ENCODE measurements around the gene STIM1.

The STIM1 gene

DNA sequence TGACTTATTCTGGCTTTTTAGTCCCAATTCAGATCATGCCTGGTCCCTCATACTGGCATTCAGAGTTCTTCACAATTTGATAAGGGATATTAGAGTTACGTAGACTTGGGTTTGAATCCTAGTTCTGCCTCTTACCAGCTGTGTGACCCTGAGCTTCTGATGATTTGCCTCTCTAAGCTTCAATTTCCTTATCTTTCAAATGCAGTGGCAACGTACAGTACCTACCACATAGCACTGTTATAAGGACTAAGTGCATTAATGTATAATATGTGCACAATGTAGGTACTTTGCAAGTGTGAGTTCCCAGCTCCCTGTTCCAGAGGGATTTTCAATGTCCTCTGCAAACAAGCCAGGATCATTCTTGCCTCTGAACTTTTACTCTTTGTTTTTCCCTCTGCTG lies 22.0 kb upstream of the STIM1 start:
- H3K27ac ChIP-seq (ENCODE audit: low read depth, low read length) = no peak overlapping the region
- no peak overlapping the region for H3K4me2 ChIP-seq (ENCODE audit: low read depth, low read length, poor library complexity, severe bottlenecking)
- H3K9ac ChIP-seq (ENCODE audit: low read length) = no peak overlapping the region
- TF ChIP-seq, protein P1, sequence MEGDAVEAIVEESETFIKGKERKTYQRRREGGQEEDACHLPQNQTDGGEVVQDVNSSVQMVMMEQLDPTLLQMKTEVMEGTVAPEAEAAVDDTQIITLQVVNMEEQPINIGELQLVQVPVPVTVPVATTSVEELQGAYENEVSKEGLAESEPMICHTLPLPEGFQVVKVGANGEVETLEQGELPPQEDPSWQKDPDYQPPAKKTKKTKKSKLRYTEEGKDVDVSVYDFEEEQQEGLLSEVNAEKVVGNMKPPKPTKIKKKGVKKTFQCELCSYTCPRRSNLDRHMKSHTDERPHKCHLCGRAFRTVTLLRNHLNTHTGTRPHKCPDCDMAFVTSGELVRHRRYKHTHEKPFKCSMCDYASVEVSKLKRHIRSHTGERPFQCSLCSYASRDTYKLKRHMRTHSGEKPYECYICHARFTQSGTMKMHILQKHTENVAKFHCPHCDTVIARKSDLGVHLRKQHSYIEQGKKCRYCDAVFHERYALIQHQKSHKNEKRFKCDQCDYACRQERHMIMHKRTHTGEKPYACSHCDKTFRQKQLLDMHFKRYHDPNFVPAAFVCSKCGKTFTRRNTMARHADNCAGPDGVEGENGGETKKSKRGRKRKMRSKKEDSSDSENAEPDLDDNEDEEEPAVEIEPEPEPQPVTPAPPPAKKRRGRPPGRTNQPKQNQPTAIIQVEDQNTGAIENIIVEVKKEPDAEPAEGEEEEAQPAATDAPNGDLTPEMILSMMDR (IDR thresholded peaks at IDR 0.05; ENCODE audit: insufficient read depth, low read length, poor library complexity, severe bottlenecking) = no peak
- TF ChIP-seq EZH2phosphoT487 (conservative IDR thresholded peaks at IDR 0.05; ENCODE audit: low read length) = no peak
- no peaks in the 10 kb centered on the region for H3K27me3 ChIP-seq (ENCODE audit: low read length)
- H3F3A ChIP-seq (ENCODE audit: insufficient read depth) = no peaks in the 10 kb centered on the region; the same call in 1 of the 2 replicates
- H3K9me3 ChIP-seq (ENCODE audit: insufficient read depth, low read length) = no peaks in the 10 kb centered on the region
- 0 out of 2 replicates have a peak, but pooled peaks cover 2% of the 10 kb centered on the region for H3K36me3 ChIP-seq (ENCODE audit: low read length)
- H4K20me1 ChIP-seq (ENCODE audit: low read depth, low read length) = no peaks in the 10 kb centered on the region
- peaks cover 86% of the 10 kb centered on the region for H3K79me2 ChIP-seq (ENCODE audit: insufficient read depth, low read length)
- no peak overlapping the region for H2AFZ ChIP-seq (ENCODE audit: low read depth, low read length, severe bottlenecking)
- H3K9me2 ChIP-seq (replicated peaks; ENCODE audit: insufficient read depth, low read length) = no peaks in the 10 kb centered on the region
- no peak overlapping the region for H3K4me3 ChIP-seq (ENCODE audit: insufficient read depth, low read length, poor library complexity, severe bottlenecking)

DNA sequence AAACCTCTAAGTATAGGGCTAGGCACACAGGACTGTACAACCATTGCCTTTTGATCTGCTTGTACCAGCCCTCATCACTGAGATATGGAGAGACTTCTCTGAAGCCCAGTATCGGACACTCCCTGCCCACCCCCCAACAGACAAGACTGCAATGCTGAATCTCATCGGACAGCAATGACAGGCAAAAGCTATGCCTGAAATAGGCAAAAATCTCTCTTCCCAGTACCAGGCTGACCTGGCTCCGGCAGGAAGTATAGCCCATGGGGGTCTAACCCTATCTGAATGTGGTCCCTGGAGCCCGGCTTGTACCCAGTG lies 21.2 kb upstream of the STIM1 start:
- no peak overlapping the region for H3K4me2 ChIP-seq (ENCODE audit: low read depth, low read length, poor library complexity, severe bottlenecking)
- no peak overlapping the region for H2AFZ ChIP-seq (ENCODE audit: low read depth, low read length, severe bottlenecking)
- no peaks in the 10 kb centered on the region for H3K9me3 ChIP-seq (ENCODE audit: insufficient read depth, low read length)
- H3K27ac ChIP-seq (ENCODE audit: low read depth, low read length) = no peak overlapping the region
- H3F3A ChIP-seq (ENCODE audit: insufficient read depth) = no peaks in the 10 kb centered on the region; the same call in 1 of the 2 replicates
- no peak overlapping the region for H3K4me3 ChIP-seq (ENCODE audit: insufficient read depth, low read length, poor library complexity, severe bottlenecking)
- H4K20me1 ChIP-seq (ENCODE audit: low read depth, low read length) = no peaks in the 10 kb centered on the region; the same call in 1 of the 2 replicates
- H3K79me2 ChIP-seq (ENCODE audit: insufficient read depth, low read length) = peaks cover 94% of the 10 kb centered on the region
- TF ChIP-seq, protein P1 (IDR thresholded peaks at IDR 0.05; ENCODE audit: insufficient read depth, low read length, poor library complexity, severe bottlenecking) = no peak
- TF ChIP-seq EZH2phosphoT487 (conservative IDR thresholded peaks at IDR 0.05; ENCODE audit: low read length) = no peak
- no peaks in the 10 kb centered on the region for H3K27me3 ChIP-seq (ENCODE audit: low read length)
- H3K9ac ChIP-seq (ENCODE audit: low read length) = no peak overlapping the region
- 0 out of 2 replicates have a peak, but pooled peaks cover 2% of the 10 kb centered on the region for H3K36me3 ChIP-seq (ENCODE audit: low read length)
- H3K9me2 ChIP-seq (replicated peaks; ENCODE audit: insufficient read depth, low read length) = no peaks in the 10 kb centered on the region

DNA sequence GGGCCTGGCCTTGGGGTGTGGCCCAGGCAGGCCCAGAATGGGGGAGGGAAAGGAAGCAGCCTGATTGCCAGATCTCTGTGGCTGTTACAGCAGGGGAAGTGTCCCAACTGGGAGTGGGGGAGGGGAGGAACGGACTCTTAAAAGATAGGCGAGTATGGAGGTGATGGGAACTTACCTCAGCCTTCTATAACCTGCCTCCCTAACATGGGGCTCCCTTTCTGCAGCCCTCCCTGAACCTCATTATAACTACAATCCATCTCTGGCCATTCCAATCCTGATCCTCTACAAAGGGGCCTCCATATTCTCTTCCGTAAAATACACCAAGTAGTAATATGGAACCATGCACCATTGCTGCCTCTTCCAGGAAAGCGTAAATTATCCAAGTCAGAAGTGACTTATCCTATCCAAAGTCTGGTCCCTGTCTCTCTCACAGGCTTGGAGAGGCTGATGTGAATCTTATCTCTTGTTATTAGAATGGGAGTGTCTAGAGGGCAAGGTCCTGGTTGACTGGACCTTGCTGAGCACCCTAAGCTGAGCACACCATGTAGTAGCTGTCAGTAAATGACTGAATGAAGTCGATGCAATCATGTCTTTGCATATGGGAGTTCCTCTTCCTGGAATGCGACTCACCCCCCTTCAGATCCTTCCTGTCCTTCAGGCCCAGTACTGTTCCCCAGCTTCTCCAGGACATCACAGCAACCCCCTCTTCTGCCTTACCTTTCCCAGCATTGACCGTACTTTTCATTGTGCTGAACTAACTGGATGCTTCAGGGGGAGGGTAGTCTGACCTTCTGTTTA lies 20.6 kb upstream of the STIM1 start:
- Histone ChIP-seq H3K79me2 (ENCODE audit: insufficient read depth, low read length) (peaks cover 96% of the 10 kb centered on the region), H3K9ac (ENCODE audit: low read length) (no peak overlapping the region), H3K27ac (ENCODE audit: low read depth, low read length) (no peak overlapping the region), H3K9me3 (ENCODE audit: insufficient read depth, low read length) (no peaks in the 10 kb centered on the region), H4K20me1 (ENCODE audit: low read depth, low read length) (no peaks in the 10 kb centered on the region; the same call in 1 of the 2 replicates), H3K27me3 (ENCODE audit: low read length) (no peaks in the 10 kb centered on the region), H3K4me2 (ENCODE audit: low read depth, low read length, poor library complexity, severe bottlenecking) (no peak overlapping the region), H3K36me3 (ENCODE audit: low read length) (0 out of 2 replicates have a peak, but pooled peaks cover 2% of the 10 kb centered on the region), H3K9me2 (replicated peaks; ENCODE audit: insufficient read depth, low read length) (no peaks in the 10 kb centered on the region), H3K4me3 (ENCODE audit: insufficient read depth, low read length, poor library complexity, severe bottlenecking) (no peak overlapping the region), H3F3A (ENCODE audit: insufficient read depth) (no peaks in the 10 kb centered on the region; the same call in 1 of the 2 replicates), H2AFZ (ENCODE audit: low read depth, low read length, severe bottlenecking) (no peak overlapping the region)
- TF ChIP-seq, protein P1 (IDR thresholded peaks at IDR 0.05; ENCODE audit: insufficient read depth, low read length, poor library complexity, severe bottlenecking) = no peak
- no peak for TF ChIP-seq EZH2phosphoT487 (conservative IDR thresholded peaks at IDR 0.05; ENCODE audit: low read length)

Data from SU-DHL-6 (cell line).